ENCODE data around the gene CACNA1C. TPM values are rescaled to one million over a fixed set of nuclear protein-coding genes. Genes with fewer than 3 reads are reported as not detected.

The CACNA1C gene
- total RNA-seq, 2 donors from 2014 or later = 70.0 to 127 TPM

DNA sequence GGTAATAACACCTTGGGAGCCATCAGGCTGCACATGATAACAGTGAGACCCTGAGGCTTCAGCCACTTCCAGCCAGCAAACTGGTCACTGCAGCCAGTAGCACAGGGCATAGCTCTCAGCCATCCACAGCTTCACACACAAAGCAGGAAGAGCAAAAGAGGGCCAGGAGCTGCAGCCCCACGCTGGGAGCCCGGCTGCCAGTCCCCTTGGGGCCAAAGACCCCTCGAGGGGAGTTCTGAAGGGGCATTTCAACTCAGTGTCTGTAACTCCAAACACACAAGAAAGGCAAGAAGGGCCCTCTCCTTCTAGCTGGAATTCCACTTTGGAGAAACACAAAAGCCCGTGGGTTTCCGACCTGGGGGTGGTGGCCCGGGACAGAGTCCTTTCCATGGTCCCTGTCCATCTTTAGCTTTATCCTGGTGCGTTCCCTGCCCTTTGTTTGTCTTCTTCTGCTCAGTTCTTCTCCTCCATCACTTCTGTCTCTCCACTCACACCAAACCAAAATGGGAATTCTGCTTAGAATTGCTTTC, 590.2 kb downstream of the CACNA1C start:
- no peak for DNase-seq (ENCODE audit: low spot score)
- H3K27me3 ChIP-seq (replicated peaks; ENCODE audit: insufficient read depth) = no peaks in the 10 kb centered on the region
- no peak overlapping the region for H3K4me3 ChIP-seq
- TF ChIP-seq, protein P1, sequence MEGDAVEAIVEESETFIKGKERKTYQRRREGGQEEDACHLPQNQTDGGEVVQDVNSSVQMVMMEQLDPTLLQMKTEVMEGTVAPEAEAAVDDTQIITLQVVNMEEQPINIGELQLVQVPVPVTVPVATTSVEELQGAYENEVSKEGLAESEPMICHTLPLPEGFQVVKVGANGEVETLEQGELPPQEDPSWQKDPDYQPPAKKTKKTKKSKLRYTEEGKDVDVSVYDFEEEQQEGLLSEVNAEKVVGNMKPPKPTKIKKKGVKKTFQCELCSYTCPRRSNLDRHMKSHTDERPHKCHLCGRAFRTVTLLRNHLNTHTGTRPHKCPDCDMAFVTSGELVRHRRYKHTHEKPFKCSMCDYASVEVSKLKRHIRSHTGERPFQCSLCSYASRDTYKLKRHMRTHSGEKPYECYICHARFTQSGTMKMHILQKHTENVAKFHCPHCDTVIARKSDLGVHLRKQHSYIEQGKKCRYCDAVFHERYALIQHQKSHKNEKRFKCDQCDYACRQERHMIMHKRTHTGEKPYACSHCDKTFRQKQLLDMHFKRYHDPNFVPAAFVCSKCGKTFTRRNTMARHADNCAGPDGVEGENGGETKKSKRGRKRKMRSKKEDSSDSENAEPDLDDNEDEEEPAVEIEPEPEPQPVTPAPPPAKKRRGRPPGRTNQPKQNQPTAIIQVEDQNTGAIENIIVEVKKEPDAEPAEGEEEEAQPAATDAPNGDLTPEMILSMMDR (IDR thresholded peaks at IDR 0.05) = no peak
- H3K4me1 ChIP-seq (ENCODE audit: control insufficient read depth in 1 of 2, low read depth in 2 of 2) = peaks cover 12 to 25% of the 10 kb centered on the region in 2 donors
- peaks cover 9% of the 10 kb centered on the region for H3K36me3 ChIP-seq
- no peak overlapping the region for H3K27ac ChIP-seq
- no peak for ATAC-seq (ENCODE audit: insufficient number of reproducible peaks, low FRiP score, low read depth)
- H3K9me3 ChIP-seq = no peaks in the 10 kb centered on the region

DNA sequence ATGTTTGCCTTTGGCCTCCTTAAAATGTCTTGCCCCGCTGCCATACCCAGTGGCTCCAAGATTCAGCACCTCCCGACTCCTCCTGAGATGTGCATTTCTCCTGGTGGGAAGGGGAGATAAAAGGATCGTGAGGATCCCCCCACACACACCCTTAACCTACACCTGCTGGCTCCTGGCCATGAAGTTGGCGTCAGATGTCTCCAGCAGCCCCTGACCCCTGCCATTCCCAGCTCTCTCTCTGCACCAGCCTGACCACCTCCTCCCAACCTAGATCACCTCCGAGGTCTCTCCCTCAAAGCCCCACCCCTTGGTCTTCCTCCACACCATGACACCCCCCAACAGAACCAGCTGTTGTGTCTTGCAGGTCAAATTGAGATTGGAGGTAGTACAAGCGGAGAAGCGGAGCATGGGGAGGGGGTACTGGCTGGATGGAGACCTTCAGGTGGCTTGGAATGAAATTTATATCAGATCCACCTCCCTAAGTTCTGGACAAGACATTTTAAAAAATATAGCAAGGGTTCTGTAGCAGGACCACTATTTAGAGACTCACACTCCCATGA, 590.9 kb downstream of the CACNA1C start:
- TF ChIP-seq, protein P1 (IDR thresholded peaks at IDR 0.05) = no peak
- DNase-seq (ENCODE audit: low spot score) (no peak), ATAC-seq (ENCODE audit: insufficient number of reproducible peaks, low FRiP score, low read depth) (no peak)
- peaks cover 12 to 25% of the 10 kb centered on the region in 2 donors for H3K4me1 ChIP-seq (ENCODE audit: control insufficient read depth in 1 of 2, low read depth in 2 of 2)
- peaks cover 9% of the 10 kb centered on the region for H3K36me3 ChIP-seq
- H3K4me3 ChIP-seq = no peak overlapping the region
- H3K27ac ChIP-seq = no peak overlapping the region
- no peaks in the 10 kb centered on the region for H3K27me3 ChIP-seq (replicated peaks; ENCODE audit: insufficient read depth)
- H3K9me3 ChIP-seq = no peaks in the 10 kb centered on the region

DNA sequence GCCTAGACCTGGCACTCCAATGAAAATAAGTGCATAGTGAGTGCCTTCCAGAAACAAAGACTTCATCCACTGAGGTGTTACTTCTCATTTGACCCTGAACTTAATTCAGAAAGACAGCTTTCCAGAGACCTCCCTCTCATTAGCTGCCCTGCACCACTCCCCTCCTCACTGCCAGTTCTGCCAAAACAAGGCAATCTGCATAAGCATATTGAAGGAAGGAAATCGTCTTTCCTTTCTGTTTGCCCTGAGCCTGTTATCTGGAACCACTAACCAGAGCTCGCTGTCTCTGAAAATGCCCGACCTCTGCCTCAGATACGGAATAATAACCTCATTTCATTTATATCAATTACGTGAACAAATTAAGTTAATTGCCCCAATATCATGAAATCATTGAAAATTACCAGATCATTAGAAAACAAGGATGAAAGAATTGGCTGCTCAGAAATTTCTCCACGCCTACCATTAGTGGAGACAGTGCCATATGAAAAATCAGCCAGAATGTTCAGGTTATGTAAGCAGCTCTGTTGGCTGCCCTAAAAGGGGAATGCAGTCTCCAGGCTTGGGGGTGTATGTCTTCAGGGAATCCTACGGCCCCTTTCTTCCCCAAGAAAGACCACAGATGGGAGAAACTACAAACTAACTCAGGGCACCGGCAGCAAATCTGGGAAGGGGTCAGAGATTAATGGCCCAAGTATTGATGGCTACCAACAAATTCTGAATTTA, 592.1 kb downstream of the CACNA1C start:
- TF ChIP-seq, protein P1 (IDR thresholded peaks at IDR 0.05) = no peak
- Histone ChIP-seq H3K27me3 (replicated peaks; ENCODE audit: insufficient read depth) (no peaks in the 10 kb centered on the region), H3K4me1 (ENCODE audit: control insufficient read depth in 1 of 2, low read depth in 2 of 2) (peaks cover 9 to 20% of the 10 kb centered on the region in 2 donors), H3K9me3 (no peaks in the 10 kb centered on the region), H3K4me3 (no peak overlapping the region), H3K36me3 (peaks cover 9% of the 10 kb centered on the region), H3K27ac (no peak overlapping the region)
- DNase-seq (ENCODE audit: low spot score) (no peak), ATAC-seq (ENCODE audit: insufficient number of reproducible peaks, low FRiP score, low read depth) (no peak)

- ATAC-seq (ENCODE audit: insufficient number of reproducible peaks, low FRiP score, low read depth) (no peak), DNase-seq (ENCODE audit: low spot score) (no peak)
- no peaks in the 10 kb centered on the region for H3K9me3 ChIP-seq
- TF ChIP-seq, protein P1 (IDR thresholded peaks at IDR 0.05) = no peak
- no peaks in the 10 kb centered on the region for H3K27me3 ChIP-seq (replicated peaks; ENCODE audit: insufficient read depth)
- peaks cover 9% of the 10 kb centered on the region for H3K36me3 ChIP-seq
- peaks cover 4 to 13% of the 10 kb centered on the region in 2 donors for H3K4me1 ChIP-seq (ENCODE audit: control insufficient read depth in 1 of 2, low read depth in 2 of 2)
- H3K27ac ChIP-seq = no peak overlapping the region
- H3K4me3 ChIP-seq = no peak overlapping the region
Observed at GRCh38 chr12:2645460-2645859, 592.7 kb downstream of the CACNA1C start.

DNA sequence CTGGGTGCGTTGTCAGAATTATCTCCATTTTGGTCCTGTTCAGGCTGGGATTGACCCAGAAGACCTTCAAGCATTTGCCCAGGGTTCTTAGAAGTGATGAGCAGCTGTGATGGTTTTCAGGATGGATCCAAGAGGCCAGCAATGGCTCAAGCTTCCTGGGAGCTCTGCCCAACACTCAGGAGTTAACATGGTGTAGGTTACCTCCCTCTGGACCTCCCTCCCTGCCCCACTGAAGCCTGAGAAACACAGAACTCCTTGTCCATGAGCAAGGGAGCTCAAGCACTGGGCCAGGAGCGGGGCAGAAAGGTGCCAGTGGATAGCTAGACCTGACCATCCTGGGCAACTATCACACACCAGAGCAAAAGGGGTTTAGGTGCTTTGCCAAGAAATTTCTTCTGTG, 593.6 kb downstream of the CACNA1C start:
- H3K27me3 ChIP-seq (replicated peaks; ENCODE audit: insufficient read depth) = no peaks in the 10 kb centered on the region
- no peak overlapping the region for H3K4me3 ChIP-seq
- H3K36me3 ChIP-seq = peaks cover 16% of the 10 kb centered on the region
- DNase-seq (ENCODE audit: low spot score) (no peak), ATAC-seq (ENCODE audit: insufficient number of reproducible peaks, low FRiP score, low read depth) (no peak)
- peaks cover 0 to 5% of the 10 kb centered on the region in 2 donors for H3K4me1 ChIP-seq (ENCODE audit: control insufficient read depth in 1 of 2, low read depth in 2 of 2)
- TF ChIP-seq, protein P1 (IDR thresholded peaks at IDR 0.05) = no peak
- no peaks in the 10 kb centered on the region for H3K9me3 ChIP-seq
- no peak overlapping the region for H3K27ac ChIP-seq

All from thoracic aorta (tissue), 2 donors.